Esophagus muscularis mucosa (tissue), 4 donors: ENCODE data around the gene TGDS. TPM values are rescaled to one million over a fixed set of nuclear protein-coding genes. Genes with fewer than 3 reads are reported as not detected.

Source experiments
- DNase-seq: peaks from one replicate; pipeline ENCODE4 v3.0.0-alpha.2; 2017; ENCODE audit errors: extremely low spot score
- H3K27ac ChIP-seq, 4 donors: fragments of 200-600 bp; sonication (generic); replicated peaks in 1 of 4; 1 replicate in 3 of 4; 2 replicates in 1 of 4; pipeline ENCODE4 v1.5.1; 2016 to 2019; ENCODE audit warnings: mild to moderate bottlenecking in 1 of 4
- H3K27me3 ChIP-seq, 4 donors: fragments of 200-600 bp; sonication (generic); one replicate each; pipeline versions ENCODE4 v1.5.1 to v1.6.0; 2016 to 2019
- H3K36me3 ChIP-seq, 4 donors: fragments of 200-600 bp; sonication (generic); one replicate each; pipeline ENCODE4 v1.5.1; 2016 to 2019
- H3K4me1 ChIP-seq, 4 donors: fragments of 200-600 bp; sonication (generic); one replicate each; pipeline ENCODE4 v1.5.1; 2016 to 2019
- H3K4me3 ChIP-seq, 4 donors: fragments of 200-600 bp; sonication (generic); 1 replicate in 2 of 4; 2 replicates in 2 of 4; pipeline ENCODE4 v1.5.1; 2016 to 2019; ENCODE audit warnings: mild to moderate bottlenecking in 4 of 4, moderate library complexity in 1 of 4
- H3K9me3 ChIP-seq, 4 donors: fragments of 200-600 bp; sonication (generic); 1 replicate in 3 of 4; 2 replicates in 1 of 4; pipeline ENCODE4 v1.5.1; 2016 to 2019
- EP300 ChIP-seq: sonication (generic); formaldehyde crosslinking; IDR thresholded peaks from one replicate; pipeline ENCODE4 v1.6.1; 2017; ENCODE audit warnings: antibody characterized with exemption
- POLR2A ChIP-seq: fragments of 450-650 bp; IDR thresholded peaks from one replicate; pipeline ENCODE4 v1.6.1; 2017; ENCODE audit warnings: antibody characterized with exemption, moderate library complexity, mild to moderate bottlenecking, low read depth
- POLR2AphosphoS5 ChIP-seq, 2 donors: sonication (generic); formaldehyde crosslinking; IDR thresholded peaks; one replicate each; pipeline ENCODE4 v1.6.1; 2017; ENCODE audit warnings: antibody characterized with exemption in 2 of 2
- WGBS: methylation state at CpG from one replicate; pipeline ENCODE4 v1.1.5; 2018; 5-methylcytosine and 5-hydroxymethylcytosine counted together
- intact Hi-C: fragments of 100-400 bp; cut with DNase I; formaldehyde crosslinking; loops from one replicate; pipeline ENCODE4 v1.15.1; 2023
- total RNA-seq, 4 donors: library from RNA; depleted of rRNA; stranded (reverse); fragments of >200 nt; gene quantifications; one replicate each; pipeline versions ENCODE4 v1.1.0 to v1.2.1, GENCODE V29; 2016
- TF ChIP-seq, protein P1 (sequence below), 3 experiments: fragments of 200-600 bp in 2 of 3; fragments of 450-650 bp in 1 of 3; sonication (generic) in 2 of 3; IDR thresholded peaks; one replicate each; pipeline ENCODE4 v1.5.1; 2017 to 2019; ENCODE audit warnings: antibody characterized with exemption in 3 of 3, mild to moderate bottlenecking in 2 of 3, moderate library complexity in 1 of 3

Gene TGDS
- total RNA-seq, 4 donors from 2014 or later = 3.7 to 7.5 (median 6.2) TPM

DNA sequence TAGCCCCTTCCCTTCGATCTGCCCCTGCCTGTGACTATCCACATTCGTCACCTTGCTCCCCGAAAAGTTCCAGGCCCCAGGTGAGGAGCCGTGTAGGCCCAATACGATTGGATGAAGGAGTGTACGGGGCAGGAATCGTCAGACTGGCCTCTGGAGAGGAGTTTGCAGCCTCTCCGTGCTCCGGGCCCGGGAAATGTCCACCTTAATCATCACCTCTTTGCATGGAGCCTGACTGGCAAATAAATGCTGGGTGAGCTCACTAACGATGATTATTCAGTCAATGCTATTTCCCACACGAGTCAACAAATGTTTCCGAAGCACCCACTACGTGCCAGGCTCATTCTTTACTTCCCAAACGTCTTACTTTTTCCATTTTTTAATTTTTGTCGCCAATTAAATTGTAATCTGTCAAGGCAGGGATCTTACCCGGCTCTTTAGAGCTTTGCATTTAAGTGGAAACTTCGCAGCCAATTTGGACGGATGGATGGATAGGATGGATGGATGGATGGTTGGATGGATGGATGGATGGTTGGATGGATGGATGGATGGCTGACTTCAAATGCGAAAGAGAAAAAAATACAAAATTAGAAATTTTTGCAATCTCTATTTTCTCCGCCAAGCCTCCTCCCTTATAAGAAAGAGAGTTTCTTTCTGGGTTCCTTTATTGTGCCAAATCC lies 45.8 kb downstream of the TGDS start:
- H3K36me3 ChIP-seq = no peaks in the 10 kb centered on the region
- peaks cover 15 to 20% (median 17%) of the 10 kb centered on the region in 4 donors for H3K4me1 ChIP-seq
- intact Hi-C loops = no loop called here
- 25% methylated on average over 18 of the region's 21 CpGs for WGBS
- H3K9me3 ChIP-seq = no peaks in the 10 kb centered on the region
- H3K4me3 ChIP-seq = peak overlapping the region; percentile 71 to 79 (median 78)
- no peak for DNase-seq
- no peak for TF ChIP-seq POLR2A
- no peak for TF ChIP-seq POLR2AphosphoS5 (IDR thresholded peaks at IDR 0.05)
- TF ChIP-seq, protein P1, sequence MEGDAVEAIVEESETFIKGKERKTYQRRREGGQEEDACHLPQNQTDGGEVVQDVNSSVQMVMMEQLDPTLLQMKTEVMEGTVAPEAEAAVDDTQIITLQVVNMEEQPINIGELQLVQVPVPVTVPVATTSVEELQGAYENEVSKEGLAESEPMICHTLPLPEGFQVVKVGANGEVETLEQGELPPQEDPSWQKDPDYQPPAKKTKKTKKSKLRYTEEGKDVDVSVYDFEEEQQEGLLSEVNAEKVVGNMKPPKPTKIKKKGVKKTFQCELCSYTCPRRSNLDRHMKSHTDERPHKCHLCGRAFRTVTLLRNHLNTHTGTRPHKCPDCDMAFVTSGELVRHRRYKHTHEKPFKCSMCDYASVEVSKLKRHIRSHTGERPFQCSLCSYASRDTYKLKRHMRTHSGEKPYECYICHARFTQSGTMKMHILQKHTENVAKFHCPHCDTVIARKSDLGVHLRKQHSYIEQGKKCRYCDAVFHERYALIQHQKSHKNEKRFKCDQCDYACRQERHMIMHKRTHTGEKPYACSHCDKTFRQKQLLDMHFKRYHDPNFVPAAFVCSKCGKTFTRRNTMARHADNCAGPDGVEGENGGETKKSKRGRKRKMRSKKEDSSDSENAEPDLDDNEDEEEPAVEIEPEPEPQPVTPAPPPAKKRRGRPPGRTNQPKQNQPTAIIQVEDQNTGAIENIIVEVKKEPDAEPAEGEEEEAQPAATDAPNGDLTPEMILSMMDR (IDR thresholded peaks at IDR 0.05) = no peak
- no peak for TF ChIP-seq EP300
- H3K27ac ChIP-seq = peak overlapping the region; percentile 91 to 98 (median 96)
- no peaks in the 10 kb centered on the region for H3K27me3 ChIP-seq

DNA sequence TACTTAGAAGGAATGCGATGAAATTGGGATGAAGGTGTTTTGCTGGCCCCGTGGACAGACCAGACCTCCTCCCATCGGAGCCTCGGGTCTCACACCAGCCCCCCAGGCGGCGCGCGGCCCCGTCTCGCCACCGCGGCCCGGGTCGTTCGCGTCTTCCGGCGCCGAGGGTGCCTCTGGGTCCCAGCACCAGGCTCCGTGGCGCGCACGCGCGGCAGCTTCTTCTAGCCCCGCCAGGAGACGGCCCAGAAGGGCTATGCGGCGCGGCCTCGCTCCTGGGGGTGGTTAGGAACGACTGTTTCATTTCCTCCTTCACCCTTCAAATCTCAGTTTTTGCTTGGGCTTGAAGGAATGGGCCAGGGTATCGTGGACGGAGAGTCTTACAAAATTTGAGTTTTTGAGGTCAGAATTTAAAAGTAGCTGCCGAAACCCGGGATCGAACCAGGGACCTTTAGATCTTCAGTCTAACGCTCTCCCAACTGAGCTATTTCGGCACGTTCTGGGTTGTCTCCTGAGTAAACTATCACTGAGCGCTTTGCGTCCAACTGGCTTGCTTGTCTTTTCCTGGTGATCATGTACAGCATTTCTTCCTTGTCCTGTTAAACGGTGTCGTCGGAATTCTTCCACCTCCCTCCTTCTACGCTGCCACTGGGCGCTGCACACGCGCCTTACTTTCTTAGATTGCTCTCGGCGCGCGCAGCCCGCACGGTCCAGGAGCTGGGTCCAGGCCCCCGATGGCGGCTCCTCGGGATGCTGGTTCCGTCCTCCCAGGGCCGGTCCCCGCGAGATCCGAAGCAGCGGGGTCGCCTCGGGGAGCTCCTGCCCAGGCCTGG lies 46.5 kb downstream of the TGDS start:
- intact Hi-C loops = loop anchor here (5.0 kb wide), 1 partner anchor 53 kb away; the partner anchor contains the start of gene GPR180
- H3K36me3 ChIP-seq = no peaks in the 10 kb centered on the region
- H3K27ac ChIP-seq = peak overlapping the region; percentile 91 to 98 (median 96)
- DNase-seq = peak; percentile 99
- no peak for TF ChIP-seq EP300
- no peak for TF ChIP-seq POLR2A
- TF ChIP-seq POLR2AphosphoS5 (IDR thresholded peaks at IDR 0.05) = peak; percentile 62 to 64
- TF ChIP-seq, protein P1 (IDR thresholded peaks at IDR 0.05) = peak in 1 of 3 experiments; percentile 1
- H3K27me3 ChIP-seq = no peaks in the 10 kb centered on the region
- H3K9me3 ChIP-seq = no peaks in the 10 kb centered on the region
- WGBS = under 1% methylated on average over 27 of the region's 66 CpGs
- H3K4me1 ChIP-seq = peaks cover 15 to 20% (median 17%) of the 10 kb centered on the region in 4 donors
- peak overlapping the region; percentile 71 to 79 (median 78) for H3K4me3 ChIP-seq

DNA sequence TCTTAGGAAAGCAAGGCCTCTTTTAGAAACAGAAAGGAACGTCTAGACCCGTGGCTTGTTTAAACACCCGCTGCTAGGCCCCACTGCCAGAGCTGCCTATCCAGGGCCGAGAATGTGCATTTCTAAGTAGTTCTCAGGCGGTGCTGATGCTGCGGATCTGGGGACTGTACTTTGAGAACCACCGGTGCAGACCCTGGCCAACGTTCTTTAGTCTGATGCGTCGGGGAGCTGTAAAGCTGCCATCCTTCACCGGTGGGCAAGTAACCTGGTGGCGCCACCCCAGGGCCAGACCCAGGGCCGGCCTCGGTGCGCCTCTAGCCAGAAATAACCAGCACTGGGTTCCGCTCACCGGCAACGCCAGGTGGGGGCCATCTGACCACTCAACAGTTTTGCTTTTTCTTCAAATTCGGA lies 47.1 kb downstream of the TGDS start:
- intact Hi-C loops = loop anchor here (5.0 kb wide), 1 partner anchor 53 kb away; the partner anchor contains the start of gene GPR180

DNA sequence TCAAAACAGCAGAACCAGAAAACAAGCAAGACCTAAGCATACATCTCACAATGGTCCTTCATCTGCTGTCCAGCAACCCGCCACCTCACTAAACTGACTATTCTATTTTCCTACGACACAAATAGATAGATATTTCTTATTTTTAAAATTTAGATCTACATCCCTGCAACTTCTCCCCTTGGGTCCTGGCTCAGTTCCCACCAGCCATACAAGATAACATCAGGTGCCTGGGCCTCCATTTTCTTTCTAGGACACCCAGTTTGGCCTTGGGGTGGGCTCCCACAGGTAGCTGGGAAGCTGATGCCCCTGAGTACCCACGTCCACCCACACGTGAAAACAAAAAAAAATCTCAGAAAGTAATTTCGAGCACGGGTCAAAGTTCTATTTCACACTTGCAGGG lies 47.6 kb downstream of the TGDS start:
- Histone ChIP-seq H3K4me3 (peak overlapping the region; percentile 71 to 79 (median 78)), H3K27ac (peak overlapping the region; percentile 91 to 98 (median 96)), H3K27me3 (no peaks in the 10 kb centered on the region), H3K9me3 (no peaks in the 10 kb centered on the region), H3K36me3 (no peaks in the 10 kb centered on the region), H3K4me1 (peaks cover 15 to 20% (median 17%) of the 10 kb centered on the region in 4 donors)
- 45% methylated on average over 6 of the region's 6 CpGs for WGBS
- no peak for DNase-seq
- TF ChIP-seq, protein P1 (IDR thresholded peaks at IDR 0.05) = no peak
- TF ChIP-seq POLR2AphosphoS5 (IDR thresholded peaks at IDR 0.05) (no peak), EP300 (no peak), POLR2A (no peak)
- intact Hi-C loops = loop anchor here (5.0 kb wide), 1 partner anchor 54 kb away; the partner anchor contains the start of gene GPR180

More for the DNA sequence above, 47.1 kb downstream of the TGDS start:
- WGBS = 1% methylated on average over 10 of the region's 19 CpGs
- Histone ChIP-seq H3K27me3 (no peaks in the 10 kb centered on the region), H3K4me3 (peak overlapping the region; percentile 71 to 79 (median 78)), H3K9me3 (no peaks in the 10 kb centered on the region), H3K4me1 (peaks cover 15 to 20% (median 17%) of the 10 kb centered on the region in 4 donors), H3K36me3 (no peaks in the 10 kb centered on the region), H3K27ac (peak overlapping the region; percentile 91 to 98 (median 96))
- no peak for TF ChIP-seq EP300
- TF ChIP-seq POLR2A = no peak
- no peak for TF ChIP-seq POLR2AphosphoS5 (IDR thresholded peaks at IDR 0.05)
- TF ChIP-seq, protein P1 (IDR thresholded peaks at IDR 0.05) = peak in 2 of 3 experiments; percentile 3 to 6
- no peak for DNase-seq
